ENCODE results near the gene VMAC. TPM values are rescaled to one million over a fixed set of nuclear protein-coding genes. Genes with fewer than 3 reads are reported as not detected.

VMAC gene
- total and polyA plus RNA-seq, 9 of the 15 experiments (the other 6 are each of a cell fraction or from before 2014, with no cell fraction given) = 0.03 to 3.4 (median 1.1) TPM

DNA sequence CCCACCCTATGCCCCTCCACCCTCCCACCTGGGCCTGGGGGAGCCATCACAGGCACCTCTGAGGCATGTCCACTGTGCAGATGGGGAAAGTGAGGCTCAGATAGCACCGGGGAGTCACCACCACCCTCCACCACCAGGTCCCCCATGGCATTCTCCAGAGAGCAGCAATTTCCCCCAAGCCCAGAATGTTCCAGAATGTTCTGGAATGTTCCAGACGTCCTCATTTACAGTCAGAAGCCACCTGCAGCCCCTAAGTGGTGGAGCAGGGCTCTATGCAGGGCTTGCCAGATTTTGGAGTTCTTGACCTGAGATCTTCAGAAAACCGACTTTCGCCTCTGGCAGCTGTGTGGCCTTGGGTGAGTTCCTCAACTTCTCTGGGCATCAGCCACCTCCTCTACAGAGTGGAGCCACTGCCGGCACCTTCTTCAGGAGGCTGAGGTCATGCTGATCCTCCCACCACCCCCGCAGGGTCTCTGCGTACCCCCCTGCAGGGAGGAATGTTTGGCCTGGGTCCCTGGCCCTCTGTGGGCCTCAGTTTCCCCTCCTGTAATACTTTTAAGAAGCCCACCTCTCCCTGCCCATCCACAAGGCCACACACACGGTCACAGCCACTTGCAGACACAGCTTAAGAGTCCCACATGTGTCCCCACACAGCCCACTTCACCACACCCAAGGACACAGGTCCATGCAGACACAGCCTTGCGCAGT lies 40.5 kb upstream of the VMAC start:
- ChIA-PET CTCF (ENCODE audit: low intra/inter-chr PET ratio) (no interaction called here), POLR2A (no interaction called here)
- H3K36me3 ChIP-seq (ENCODE audit: control insufficient read depth, insufficient read depth, low read length) = no peaks in the 10 kb centered on the region
- H3K9me1 ChIP-seq (ENCODE audit: control insufficient read depth, insufficient read depth, low read length) = no peaks in the 10 kb centered on the region
- no TSS peak for BruUV-seq (replicated peaks)
- no peaks in the 10 kb centered on the region for H3K79me2 ChIP-seq (ENCODE audit: control insufficient read depth, insufficient read depth, low read length)
- FAIRE-seq = no peak
- in situ Hi-C loops (cut with MboI) = no loop called here
- no peak for ATAC-seq
- no peaks in the 10 kb centered on the region for H3K9me3 ChIP-seq (replicated peaks; ENCODE audit: control insufficient read depth, insufficient read depth, low read depth, low read length)
- H3K9ac ChIP-seq (ENCODE audit: insufficient read depth in 1 of 2, low read depth in 2 of 2, low read length in 2 of 2) = peak overlapping the region in 1 of 2 experiments; percentile 46; a peak in 2 of 4 replicates
- 34% methylated on average over 9 of the region's 9 CpGs for WGBS (ENCODE audit: insufficient coverage, low coverage, missing lambda C conversion rate)
- H2AFZ ChIP-seq (ENCODE audit: low read depth, low read length) = no peak overlapping the region
- H3K27me3 ChIP-seq (ENCODE audit: control insufficient read depth in 2 of 2, insufficient read depth in 2 of 2, low read length in 2 of 2) = peaks cover 2 to 22% of the 10 kb centered on the region in 2 experiments; a peak in 2 of 5 replicates
- H3K4me1 ChIP-seq (replicated peaks in 1 of 2; ENCODE audit: control insufficient read depth in 2 of 2, insufficient read depth in 2 of 2, low read length in 2 of 2) = peaks cover 0 to 23% of the 10 kb centered on the region in 2 experiments; a peak in 2 of 5 replicates
- intact Hi-C loops (cut with micrococcal nuclease) = no loop called here
- no peak overlapping the region for H3K4me3 ChIP-seq
- no peak overlapping the region for H3K27ac ChIP-seq (ENCODE audit: extremely low read depth, low read depth, low read length)
- H3K4me2 ChIP-seq (ENCODE audit: insufficient read depth, low read length) = no peak overlapping the region
- DNase-seq (ENCODE audit: extremely low read depth in 1 of 4, low spot score in 3 of 4) = peak in 1 of 4 experiments; percentile 2
- peaks cover 3% of the 10 kb centered on the region; the same call in 1 of the 2 replicates for H4K20me1 ChIP-seq (replicated peaks; ENCODE audit: control insufficient read depth, insufficient read depth, low read length)
- peak; percentile 31; the same call in 1 of the 2 replicates for TF ChIP-seq EP300 (IDR thresholded peaks at IDR 0.05; ENCODE audit: low read length)
- TF ChIP-seq TAL1 (IDR thresholded peaks at IDR 0.05) = no peak
- TF ChIP-seq, protein P1, sequence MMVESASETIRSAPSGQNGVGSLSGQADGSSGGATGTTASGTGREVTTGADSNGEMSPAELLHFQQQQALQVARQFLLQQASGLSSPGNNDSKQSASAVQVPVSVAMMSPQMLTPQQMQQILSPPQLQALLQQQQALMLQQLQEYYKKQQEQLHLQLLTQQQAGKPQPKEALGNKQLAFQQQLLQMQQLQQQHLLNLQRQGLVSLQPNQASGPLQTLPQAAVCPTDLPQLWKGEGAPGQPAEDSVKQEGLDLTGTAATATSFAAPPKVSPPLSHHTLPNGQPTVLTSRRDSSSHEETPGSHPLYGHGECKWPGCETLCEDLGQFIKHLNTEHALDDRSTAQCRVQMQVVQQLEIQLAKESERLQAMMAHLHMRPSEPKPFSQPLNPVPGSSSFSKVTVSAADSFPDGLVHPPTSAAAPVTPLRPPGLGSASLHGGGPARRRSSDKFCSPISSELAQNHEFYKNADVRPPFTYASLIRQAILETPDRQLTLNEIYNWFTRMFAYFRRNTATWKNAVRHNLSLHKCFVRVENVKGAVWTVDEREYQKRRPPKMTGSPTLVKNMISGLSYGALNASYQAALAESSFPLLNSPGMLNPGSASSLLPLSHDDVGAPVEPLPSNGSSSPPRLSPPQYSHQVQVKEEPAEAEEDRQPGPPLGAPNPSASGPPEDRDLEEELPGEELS (CRISPR knock-in tag; IDR thresholded peaks at IDR 0.05; ENCODE audit: borderline replicate concordance) = no peak
- TF ChIP-seq, protein P2, sequence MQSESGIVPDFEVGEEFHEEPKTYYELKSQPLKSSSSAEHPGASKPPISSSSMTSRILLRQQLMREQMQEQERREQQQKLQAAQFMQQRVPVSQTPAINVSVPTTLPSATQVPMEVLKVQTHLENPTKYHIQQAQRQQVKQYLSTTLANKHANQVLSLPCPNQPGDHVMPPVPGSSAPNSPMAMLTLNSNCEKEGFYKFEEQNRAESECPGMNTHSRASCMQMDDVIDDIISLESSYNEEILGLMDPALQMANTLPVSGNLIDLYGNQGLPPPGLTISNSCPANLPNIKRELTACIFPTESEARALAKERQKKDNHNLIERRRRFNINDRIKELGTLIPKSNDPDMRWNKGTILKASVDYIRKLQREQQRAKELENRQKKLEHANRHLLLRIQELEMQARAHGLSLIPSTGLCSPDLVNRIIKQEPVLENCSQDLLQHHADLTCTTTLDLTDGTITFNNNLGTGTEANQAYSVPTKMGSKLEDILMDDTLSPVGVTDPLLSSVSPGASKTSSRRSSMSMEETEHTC (IDR thresholded peaks at IDR 0.05) = no peak
- TF ChIP-seq NFYB (IDR thresholded peaks at IDR 0.05; ENCODE audit: extremely low read depth, insufficient read length) = no peak
- TF ChIP-seq, protein P3, sequence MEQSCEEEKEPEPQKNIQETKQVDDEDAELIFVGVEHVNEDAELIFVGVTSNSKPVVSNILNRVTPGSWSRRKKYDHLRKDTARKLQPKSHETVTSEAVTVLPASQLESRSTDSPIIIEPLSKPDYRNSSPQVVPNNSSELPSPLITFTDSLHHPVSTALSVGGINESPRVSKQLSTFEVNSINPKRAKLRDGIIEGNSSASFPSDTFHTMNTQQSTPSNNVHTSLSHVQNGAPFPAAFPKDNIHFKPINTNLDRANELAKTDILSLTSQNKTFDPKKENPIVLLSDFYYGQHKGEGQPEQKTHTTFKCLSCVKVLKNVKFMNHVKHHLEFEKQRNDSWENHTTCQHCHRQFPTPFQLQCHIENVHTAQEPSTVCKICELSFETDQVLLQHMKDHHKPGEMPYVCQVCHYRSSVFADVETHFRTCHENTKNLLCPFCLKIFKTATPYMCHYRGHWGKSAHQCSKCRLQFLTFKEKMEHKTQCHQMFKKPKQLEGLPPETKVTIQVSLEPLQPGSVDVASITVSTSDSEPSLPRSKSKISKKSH (CRISPR knock-in tag; IDR thresholded peaks at IDR 0.05) = no peak
- TF ChIP-seq RBM25 (IDR thresholded peaks at IDR 0.05; ENCODE audit: low read depth, low read length, severe bottlenecking) = peak; percentile 11
- peak; percentile 50 for TF ChIP-seq ZFP36 (IDR thresholded peaks at IDR 0.05; ENCODE audit: low read depth, low read length, partially characterized antibody)
- no peak for TF ChIP-seq L3MBTL2 (IDR thresholded peaks at IDR 0.05)
- no peak for TF ChIP-seq SPI1 (IDR thresholded peaks at IDR 0.05; ENCODE audit: borderline replicate concordance, low read depth, low read length)
- no peak for TF ChIP-seq MYNN (IDR thresholded peaks at IDR 0.05)
- no peak for TF ChIP-seq MYNN (CRISPR knock-in tag; IDR thresholded peaks at IDR 0.05)
- no peak for TF ChIP-seq ZNF134 (CRISPR knock-in tag; conservative IDR thresholded peaks at IDR 0.05)
- TF ChIP-seq, protein P4, sequence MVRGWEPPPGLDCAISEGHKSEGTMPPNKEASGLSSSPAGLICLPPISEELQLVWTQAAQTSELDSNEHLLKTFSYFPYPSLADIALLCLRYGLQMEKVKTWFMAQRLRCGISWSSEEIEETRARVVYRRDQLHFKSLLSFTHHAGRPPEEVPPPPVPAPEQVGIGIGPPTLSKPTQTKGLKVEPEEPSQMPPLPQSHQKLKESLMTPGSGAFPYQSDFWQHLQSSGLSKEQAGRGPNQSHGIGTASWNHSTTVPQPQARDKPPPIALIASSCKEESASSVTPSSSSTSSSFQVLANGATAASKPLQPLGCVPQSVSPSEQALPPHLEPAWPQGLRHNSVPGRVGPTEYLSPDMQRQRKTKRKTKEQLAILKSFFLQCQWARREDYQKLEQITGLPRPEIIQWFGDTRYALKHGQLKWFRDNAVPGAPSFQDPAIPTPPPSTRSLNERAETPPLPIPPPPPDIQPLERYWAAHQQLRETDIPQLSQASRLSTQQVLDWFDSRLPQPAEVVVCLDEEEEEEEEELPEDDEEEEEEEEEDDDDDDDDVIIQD (CRISPR knock-in tag; IDR thresholded peaks at IDR 0.05) = no peak
- TF ChIP-seq, protein P5, sequence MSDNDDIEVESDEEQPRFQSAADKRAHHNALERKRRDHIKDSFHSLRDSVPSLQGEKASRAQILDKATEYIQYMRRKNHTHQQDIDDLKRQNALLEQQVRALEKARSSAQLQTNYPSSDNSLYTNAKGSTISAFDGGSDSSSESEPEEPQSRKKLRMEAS (CRISPR knock-in tag; IDR thresholded peaks at IDR 0.05) = no peak
- TF ChIP-seq SUPT5H (IDR thresholded peaks at IDR 0.05) = no peak
